GM12878 (cell line): ENCODE data around the gene C6orf120. TPM values are rescaled to one million over a fixed set of nuclear protein-coding genes. Genes with fewer than 3 reads are reported as not detected.

Source experiments
- ATAC-seq: fragments of 200-7000 bp; cut with Tn5 transposase; 3 replicates; pipeline ENCODE4 v1.9.1; 2020; ENCODE audit warnings: mild to moderate bottlenecking, moderate library complexity
- BruUV-seq: library from RNA; stranded (reverse); fragments of 400-500 nt; replicated peaks from 2 replicates; lab custom pipeline; 2021; lab: Mats Ljungman, UMichigan
- CTCF ChIA-PET: fragments of 300-600 bp; sonication (Branson Sonifier 250); formaldehyde crosslinking; extraction: SDS; loops from one replicate; lab custom pipeline; 2021; ENCODE audit warnings: inconsistent platforms; lab: Yijun Ruan, JAX
- POLR2A ChIA-PET: fragments of 350-600 bp; formaldehyde crosslinking; extraction: SDS; loops from one replicate; lab custom pipeline; 2021; ENCODE audit warnings: inconsistent platforms; lab: Charles Lee
- RAD21 ChIA-PET: fragments of 300-600 bp; sonication (Branson Sonifier 250); formaldehyde crosslinking; loops from one replicate; lab custom pipeline; 2023; ENCODE audit warnings: antibody characterized with exemption; ENCODE audit not compliant: unreplicated experiment; lab: Charles Lee
- SMC1A ChIA-PET: fragments of 300-600 bp; sonication (Branson Sonifier 250); formaldehyde crosslinking; loops from one replicate; lab custom pipeline; 2023; ENCODE audit not compliant: unreplicated experiment, uncharacterized antibody; lab: Charles Lee
- DNase-seq: peaks from one replicate; pipeline ENCODE4 v3.0.0-alpha.2; 2011; ENCODE audit warnings: low read depth, low spot score
- FAIRE-seq: peaks from 3 replicates; lab custom pipeline; 2011; peaks lifted over from hg19 to GRCh38; lab: Jason Lieb, UNC
- H2AFZ ChIP-seq: 2 replicates; pipeline ENCODE4 v1.6.0; 2011; ENCODE audit warnings: low read depth, low read length, control low read depth; ENCODE audit not compliant: control insufficient read depth
- H3K27ac ChIP-seq: 2 replicates; pipeline ENCODE4 v1.5.1; 2011; ENCODE audit warnings: control low read depth; ENCODE audit not compliant: control insufficient read depth, insufficient read depth
- H3K27me3 ChIP-seq, 2 experiments: replicated peaks in 1 of 2; 2 replicates each; pipeline versions ENCODE4 v1.6.0 to v1.6.1; 2011; ENCODE audit warnings: low read length in 1 of 2; ENCODE audit not compliant: control insufficient read depth in 2 of 2, insufficient read depth in 2 of 2
- H3K36me3 ChIP-seq, 2 experiments: 2 replicates each; pipeline ENCODE4 v1.5.1; 2011; ENCODE audit warnings: low read length in 1 of 2; ENCODE audit not compliant: control insufficient read depth in 2 of 2, insufficient read depth in 2 of 2
- H3K4me1 ChIP-seq: 2 replicates; pipeline ENCODE4 v1.6.1; 2011; ENCODE audit warnings: mild to moderate bottlenecking, low read length, moderate library complexity, mixed read lengths; ENCODE audit not compliant: control insufficient read depth, insufficient read depth
- H3K4me2 ChIP-seq: 2 replicates; pipeline ENCODE4 v1.6.0; 2011; ENCODE audit warnings: control low read depth; ENCODE audit not compliant: control insufficient read depth, insufficient read depth
- H3K4me3 ChIP-seq: fragments of 200-600 bp; sonication (generic); 2 replicates; pipeline ENCODE4 v1.5.1; 2016
- H3K79me2 ChIP-seq: 2 replicates; pipeline ENCODE4 v1.6.0; 2011; ENCODE audit warnings: low read length; ENCODE audit not compliant: control insufficient read depth, insufficient read depth
- H3K9ac ChIP-seq: 2 replicates; pipeline ENCODE4 v1.8.0; 2011; ENCODE audit warnings: low read length, control low read depth, mixed read lengths; ENCODE audit not compliant: control insufficient read depth, insufficient read depth
- H3K9me3 ChIP-seq: replicated peaks from 3 replicates; pipeline ENCODE4 v1.5.1; 2011; ENCODE audit warnings: mild to moderate bottlenecking, low read length; ENCODE audit not compliant: control insufficient read depth, insufficient read depth
- H4K20me1 ChIP-seq: 2 replicates; pipeline ENCODE4 v1.6.0; 2011; ENCODE audit not compliant: control insufficient read depth, insufficient read depth
- BHLHE40 ChIP-seq, 2 experiments: fragments of 450-650 bp in 1 of 2; IDR thresholded peaks; 2 replicates each; pipeline ENCODE4 v1.6.1; 2011 to 2017; ENCODE audit warnings: low read depth in 2 of 2, borderline replicate concordance in 1 of 2, improper control_type of control experiment in 1 of 2, low read length in 1 of 2, mild to moderate bottlenecking in 1 of 2
- CBFB ChIP-seq: IDR thresholded peaks from 2 replicates; pipeline ENCODE4 v1.6.1; 2016; ENCODE audit warnings: antibody characterized with exemption, low read depth
- CHD1 ChIP-seq: IDR thresholded peaks from 2 replicates; pipeline ENCODE4 v1.6.1; 2012; ENCODE audit warnings: low read depth, low read length, improper control_type of control experiment
- GABPA ChIP-seq: IDR thresholded peaks from 2 replicates; pipeline ENCODE4 v1.6.1; 2014; ENCODE audit warnings: antibody characterized with exemption, low read depth, mild to moderate bottlenecking, inconsistent platforms
- IKZF1 ChIP-seq: fragments of 450-650 bp; conservative IDR thresholded peaks from 2 replicates; pipeline ENCODE4 v1.6.1; 2017; ENCODE audit warnings: antibody characterized with exemption, mild to moderate bottlenecking
- JUNB ChIP-seq: IDR thresholded peaks from 2 replicates; pipeline ENCODE4 v1.6.1; 2016; ENCODE audit warnings: antibody characterized with exemption, mild to moderate bottlenecking
- LARP7 ChIP-seq: fragments of 450-650 bp; IDR thresholded peaks from 2 replicates; pipeline ENCODE4 v1.6.1; 2017; ENCODE audit warnings: mild to moderate bottlenecking
- MXI1 ChIP-seq: fragments of 150-350 bp; IDR thresholded peaks from 2 replicates; pipeline ENCODE4 v1.6.1; 2011; ENCODE audit warnings: low read depth, mild to moderate bottlenecking, inconsistent platforms, low read length, improper control_type of control experiment
- MYB ChIP-seq: fragments of 150-350 bp; IDR thresholded peaks from 2 replicates; pipeline ENCODE4 v1.6.1; 2014; ENCODE audit warnings: mild to moderate bottlenecking, low read depth, low read length, borderline replicate concordance
- NFXL1 ChIP-seq: fragments of 450-650 bp; IDR thresholded peaks from 2 replicates; pipeline ENCODE4 v1.6.1; 2017; ENCODE audit warnings: antibody characterized with exemption, mild to moderate bottlenecking, borderline replicate concordance
- NFYB ChIP-seq: IDR thresholded peaks from 2 replicates; pipeline ENCODE4 v1.6.1; 2011; ENCODE audit warnings: low read depth, mild to moderate bottlenecking, low read length, improper control_type of control experiment, moderate library complexity; ENCODE audit not compliant: insufficient read depth
- NR2C1 ChIP-seq: fragments of 450-650 bp; IDR thresholded peaks from 2 replicates; pipeline ENCODE4 v1.6.1; 2017; ENCODE audit warnings: antibody characterized with exemption, mild to moderate bottlenecking, moderate library complexity
- PAX8 ChIP-seq: fragments of 450-650 bp; IDR thresholded peaks from 2 replicates; pipeline ENCODE4 v1.6.1; 2017; ENCODE audit warnings: mild to moderate bottlenecking, moderate library complexity
- RB1 ChIP-seq: fragments of 450-650 bp; formaldehyde crosslinking; IDR thresholded peaks from 2 replicates; pipeline ENCODE4 v1.6.1; 2017; ENCODE audit warnings: mild to moderate bottlenecking, borderline replicate concordance
- RFX5 ChIP-seq: IDR thresholded peaks from 2 replicates; pipeline ENCODE4 v1.6.1; 2011; ENCODE audit warnings: low read depth, low read length, improper control_type of control experiment
- SIN3A ChIP-seq: IDR thresholded peaks from 2 replicates; pipeline ENCODE4 v1.6.1; 2012; ENCODE audit warnings: low read depth, low read length, improper control_type of control experiment
- ZNF217 ChIP-seq: fragments of 450-650 bp; IDR thresholded peaks from 2 replicates; pipeline ENCODE4 v1.6.1; 2017; ENCODE audit warnings: antibody characterized with exemption, mild to moderate bottlenecking
- ZSCAN29 ChIP-seq: fragments of 450-650 bp; IDR thresholded peaks from 2 replicates; pipeline ENCODE4 v1.6.1; 2017; ENCODE audit warnings: mild to moderate bottlenecking, moderate library complexity
- WGBS: methylation state at CpG from one replicate; pipeline ENCODE4 v1.1.6; 2016; ENCODE audit warnings: low lambda C conversion rate; ENCODE audit not compliant: insufficient replicate concordance, insufficient coverage; ENCODE audit errors: missing lambda C conversion rate; 5-methylcytosine and 5-hydroxymethylcytosine counted together
- in situ Hi-C: fragments of 300-500 bp; cut with MboI; formaldehyde crosslinking; loops from 9 replicates; pipeline ENCODE4 v1.14.3; 2018; ENCODE audit warnings: mixed read lengths
- intact Hi-C: fragments of 100-400 bp; cut with micrococcal nuclease; formaldehyde crosslinking; loops from one replicate; pipeline ENCODE4 v1.14.2; 2022; ENCODE audit not compliant: unreplicated experiment
- polyA plus RNA-seq, 11 experiments: library from polyadenylated mRNA; depleted of rRNA in 4 of 11; unstranded in 6 of 11; stranded (reverse) in 5 of 11; fragments of >200 nt; fragmentation: Nextera tagmentation in 4 of 11; fragmentation: Illumina TruSeq in 1 of 11; extraction: Ambion mirVana in 4 of 11; extraction: Trizol in 1 of 11; gene quantifications; 1 replicate in 1 of 11; 2 replicates in 10 of 11; pipeline versions ENCODE4 v1.2.1 to v1.2.3, GENCODE V29; 2011 to 2016; ENCODE audit warnings: inconsistent platforms in 2 of 11, missing spikeins in 2 of 11, low read depth in 1 of 11
- total RNA-seq, 4 experiments: library from RNA; depleted of rRNA in 3 of 4; stranded (reverse); fragments of >200 nt in 3 of 4; fragmentation: Illumina TruSeq in 1 of 4; extraction: Trizol in 1 of 4; gene quantifications; 2 replicates each; pipeline versions ENCODE4 v1.2.1 to v1.2.3, GENCODE V29; 2013 to 2021
- TF ChIP-seq, protein P1 (sequence below): IDR thresholded peaks from 2 replicates; pipeline ENCODE4 v1.6.1; 2011; ENCODE audit warnings: mild to moderate bottlenecking, low read depth, low read length, moderate library complexity; ENCODE audit not compliant: insufficient replicate concordance
- TF ChIP-seq, protein P2 (sequence below): fragments of 450-650 bp; IDR thresholded peaks from 2 replicates; pipeline ENCODE4 v1.6.1; 2017; ENCODE audit warnings: low read depth, mild to moderate bottlenecking, moderate library complexity

The C6orf120 gene
- total and polyA plus RNA-seq, 10 of the 15 experiments (the other 5 are each of a cell fraction or from before 2014, with no cell fraction given), result 3.6 to 23.9 (median 18.2) TPM

- under 1% methylated on average over 64 of the region's 70 CpGs for WGBS
- DNase-seq (no peak), FAIRE-seq (peak; percentile 7), ATAC-seq (peak; percentile 62)
- H3K4me3 ChIP-seq, result peak overlapping the region; percentile 85
- H3K4me2 ChIP-seq, result peak overlapping the region; percentile 99
- CTCF ChIA-PET, result interaction anchor here (1.8 kb wide), 1 partner anchor 19 kb away, joined by 6 read pairs; no protein-coding TSS in a partner anchor
- no peaks in the 10 kb centered on the region for H3K9me3 ChIP-seq
- no peaks in the 10 kb centered on the region for H4K20me1 ChIP-seq
- BruUV-seq, result no TSS peak
- H2AFZ ChIP-seq, result peak overlapping the region; percentile 55
- no peaks in the 10 kb centered on the region; a peak in 1 of 4 replicates for H3K36me3 ChIP-seq
- in situ Hi-C loops (no loop called here), intact Hi-C loops (loop anchor here (10.0 kb wide), 1 partner anchor 581 kb away; the partner anchor contains the start of gene FAM120B)
- H3K27me3 ChIP-seq, result no peaks in the 10 kb centered on the region
- SMC1A ChIA-PET, result interaction anchor here (0.7 to 2.5 kb wide), 4 partner anchors 13 to 27 kb away, joined by 3 to 14 read pairs (median 8); partner anchors contain the start of genes C6orf120 and WDR27
- peak overlapping the region; percentile 76 for H3K9ac ChIP-seq
- H3K4me1 ChIP-seq, result peaks cover 5% of the 10 kb centered on the region
- RAD21 ChIA-PET, result interaction anchor here (0.7 to 1.1 kb wide), 2 partner anchors 13 to 22 kb away, joined by 3 read pairs; partner anchors contain the start of genes C6orf120 and WDR27
- peak overlapping the region; percentile 38 for H3K27ac ChIP-seq
- peaks cover 40% of the 10 kb centered on the region for H3K79me2 ChIP-seq
- POLR2A ChIA-PET, result interaction anchor here (1.0 to 3.2 kb wide), 2 partner anchors 20 to 28 kb away, joined by 4 to 32 read pairs; partner anchors contain the start of genes C6orf120, DYNLT2, ERMARD and WDR27
- 0 out of 2 replicates have a peak, but pooled peaks have one; percentile 39 for TF ChIP-seq NFXL1
- 0 out of 2 replicates have a peak, but pooled peaks have one; percentile 21 for TF ChIP-seq ZNF217
- TF ChIP-seq, protein P1, sequence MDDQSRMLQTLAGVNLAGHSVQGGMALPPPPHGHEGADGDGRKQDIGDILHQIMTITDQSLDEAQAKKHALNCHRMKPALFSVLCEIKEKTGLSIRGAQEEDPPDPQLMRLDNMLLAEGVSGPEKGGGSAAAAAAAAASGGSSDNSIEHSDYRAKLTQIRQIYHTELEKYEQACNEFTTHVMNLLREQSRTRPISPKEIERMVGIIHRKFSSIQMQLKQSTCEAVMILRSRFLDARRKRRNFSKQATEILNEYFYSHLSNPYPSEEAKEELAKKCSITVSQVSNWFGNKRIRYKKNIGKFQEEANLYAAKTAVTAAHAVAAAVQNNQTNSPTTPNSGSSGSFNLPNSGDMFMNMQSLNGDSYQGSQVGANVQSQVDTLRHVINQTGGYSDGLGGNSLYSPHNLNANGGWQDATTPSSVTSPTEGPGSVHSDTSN, result no peak
- no peak for TF ChIP-seq CHD1
- TF ChIP-seq IKZF1, result 0 out of 2 replicates have a peak, but pooled peaks have one; percentile 72
- no peak for TF ChIP-seq PAX8
- TF ChIP-seq JUNB, result no peak
- TF ChIP-seq, protein P2, sequence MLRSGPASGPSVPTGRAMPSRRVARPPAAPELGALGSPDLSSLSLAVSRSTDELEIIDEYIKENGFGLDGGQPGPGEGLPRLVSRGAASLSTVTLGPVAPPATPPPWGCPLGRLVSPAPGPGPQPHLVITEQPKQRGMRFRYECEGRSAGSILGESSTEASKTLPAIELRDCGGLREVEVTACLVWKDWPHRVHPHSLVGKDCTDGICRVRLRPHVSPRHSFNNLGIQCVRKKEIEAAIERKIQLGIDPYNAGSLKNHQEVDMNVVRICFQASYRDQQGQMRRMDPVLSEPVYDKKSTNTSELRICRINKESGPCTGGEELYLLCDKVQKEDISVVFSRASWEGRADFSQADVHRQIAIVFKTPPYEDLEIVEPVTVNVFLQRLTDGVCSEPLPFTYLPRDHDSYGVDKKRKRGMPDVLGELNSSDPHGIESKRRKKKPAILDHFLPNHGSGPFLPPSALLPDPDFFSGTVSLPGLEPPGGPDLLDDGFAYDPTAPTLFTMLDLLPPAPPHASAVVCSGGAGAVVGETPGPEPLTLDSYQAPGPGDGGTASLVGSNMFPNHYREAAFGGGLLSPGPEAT, result no peak
- 0 out of 2 replicates have a peak, but pooled peaks have one; percentile 29 for TF ChIP-seq SIN3A
- TF ChIP-seq CBFB, result no peak
- peak; percentile 9; the same call in 1 of the 2 replicates for TF ChIP-seq ZSCAN29
- TF ChIP-seq NFYB, result no peak
- no peak for TF ChIP-seq NR2C1
- TF ChIP-seq MYB, result no peak
- peak; percentile 76; the same call in 1 of the 2 replicates for TF ChIP-seq RB1
- peak; percentile 61; the same call in 1 of the 2 replicates for TF ChIP-seq MXI1
- TF ChIP-seq RFX5, result no peak
- peak; percentile 58 for TF ChIP-seq GABPA
- peak in 1 of 2 experiments; percentile 33; a peak in 1 of 4 replicates for TF ChIP-seq BHLHE40 (IDR thresholded peaks at IDR 0.05; ENCODE audit: borderline replicate concordance in 1 of 2, low read depth in 2 of 2, low read length in 1 of 2)
- peak; percentile 71 for TF ChIP-seq LARP7
Observed at GRCh38 chr6:169723200-169723909, 21.4 kb downstream of the C6orf120 start.
